HEK293 (cell line): ENCODE results near the gene EHD3.

Experiments
- ATF2 ChIP-seq: fragments of 450-650 bp; formaldehyde crosslinking; IDR thresholded peaks from 2 replicates; pipeline ENCODE4 v1.5.1; 2016; ENCODE audit warnings: missing biosample characterization, missing genetic modification characterization, low read depth
- CTCF ChIP-seq: fragments of 450-650 bp; formaldehyde crosslinking; IDR thresholded peaks from 2 replicates; pipeline ENCODE4 v1.5.1; 2016; ENCODE audit warnings: missing biosample characterization, missing genetic modification characterization
- MYNN ChIP-seq: fragments of 450-650 bp; formaldehyde crosslinking; IDR thresholded peaks from 2 replicates; pipeline ENCODE4 v1.5.1; 2016; ENCODE audit warnings: missing biosample characterization, missing genetic modification characterization, borderline replicate concordance
- TCF7L2 ChIP-seq: IDR thresholded peaks from 2 replicates; pipeline ENCODE4 v1.6.1; 2011; ENCODE audit warnings: low read depth, mild to moderate bottlenecking, inconsistent platforms, low read length, moderate library complexity, borderline replicate concordance
- ZNF202 ChIP-seq: fragments of 450-650 bp; formaldehyde crosslinking; IDR thresholded peaks from 2 replicates; pipeline ENCODE4 v1.5.1; 2016; ENCODE audit warnings: missing biosample characterization, missing genetic modification characterization, borderline replicate concordance
- ZNF266 ChIP-seq: fragments of 450-650 bp; formaldehyde crosslinking; IDR thresholded peaks from 2 replicates; pipeline ENCODE4 v1.5.1; 2016; ENCODE audit warnings: missing biosample characterization, missing genetic modification characterization, low read depth
- ZNF274 ChIP-seq, 2 experiments: fragments of 200-500 bp in 1 of 2; fragments of 450-650 bp in 1 of 2; sonication (Bioruptor generic) in 1 of 2; formaldehyde crosslinking in 1 of 2; IDR thresholded peaks; 2 replicates each; pipeline versions ENCODE4 v1.5.1 to v1.6.1; 2014 to 2016; ENCODE audit warnings: borderline replicate concordance in 1 of 2, inconsistent platforms in 1 of 2, low read length in 1 of 2, missing biosample characterization in 1 of 2, missing genetic modification characterization in 1 of 2
- ZNF692 ChIP-seq: fragments of 450-650 bp; formaldehyde crosslinking; IDR thresholded peaks from 2 replicates; pipeline ENCODE4 v1.5.1; 2016; ENCODE audit warnings: missing biosample characterization, missing genetic modification characterization
- ZNF837 ChIP-seq: fragments of 450-650 bp; formaldehyde crosslinking; IDR thresholded peaks from 2 replicates; pipeline ENCODE4 v1.5.1; 2016; ENCODE audit warnings: missing biosample characterization, missing genetic modification characterization
- ZSCAN16 ChIP-seq: fragments of 450-650 bp; formaldehyde crosslinking; IDR thresholded peaks from 2 replicates; pipeline ENCODE4 v1.5.1; 2016; ENCODE audit warnings: missing biosample characterization, missing genetic modification characterization

GRCh38 chr2:31193806-31194205 lies 40.1 kb upstream of the EHD3 start:
- no peak for TF ChIP-seq CTCF (tag by site-specific recombination)
- no peak for TF ChIP-seq TCF7L2
- no peak for TF ChIP-seq ZNF202 (tag by site-specific recombination)
- no peak for TF ChIP-seq ZNF266 (tag by site-specific recombination)
- TF ChIP-seq MYNN (tag by site-specific recombination), result no peak
- no peak for TF ChIP-seq ZNF837
- TF ChIP-seq ATF2 (tag by site-specific recombination), result no peak
- no peak for TF ChIP-seq ZSCAN16 (tag by site-specific recombination)
- TF ChIP-seq ZNF692 (tag by site-specific recombination), result no peak
- TF ChIP-seq ZNF274 (IDR thresholded peaks at IDR 0.05; ENCODE audit: low read length), result no peak
- no peak for TF ChIP-seq ZNF274 (tag by site-specific recombination; IDR thresholded peaks at IDR 0.05; ENCODE audit: borderline replicate concordance)
